ENCODE data around the gene MAP4.
"Not testable (repeated sequence)": the region's sequence is repeated elsewhere in the genome, so short reads cannot be mapped to it uniquely, and the experiment has no call there.

MAP4 gene

DNA sequence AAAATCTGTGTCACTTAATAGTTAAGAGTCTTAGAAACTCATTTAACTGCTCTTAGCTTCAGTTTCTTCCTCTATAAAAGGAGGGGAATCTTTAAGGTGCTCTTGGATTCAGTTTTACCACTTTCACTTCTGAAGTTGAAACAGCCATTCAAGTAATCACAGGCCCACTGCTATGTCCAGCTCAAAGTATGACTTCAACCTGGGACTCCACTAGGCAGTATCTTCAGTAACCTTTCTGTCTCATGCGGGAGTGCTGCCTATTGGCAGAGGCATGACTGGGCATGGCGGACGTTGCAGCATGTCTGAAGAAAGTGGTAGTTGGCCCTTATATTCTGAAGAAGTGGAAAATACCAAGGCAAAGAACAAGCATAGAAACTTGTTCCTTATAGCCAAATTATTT, 121.0 kb downstream of the MAP4 start:
- no peak for DNase-seq (ENCODE audit: low read depth)

DNA sequence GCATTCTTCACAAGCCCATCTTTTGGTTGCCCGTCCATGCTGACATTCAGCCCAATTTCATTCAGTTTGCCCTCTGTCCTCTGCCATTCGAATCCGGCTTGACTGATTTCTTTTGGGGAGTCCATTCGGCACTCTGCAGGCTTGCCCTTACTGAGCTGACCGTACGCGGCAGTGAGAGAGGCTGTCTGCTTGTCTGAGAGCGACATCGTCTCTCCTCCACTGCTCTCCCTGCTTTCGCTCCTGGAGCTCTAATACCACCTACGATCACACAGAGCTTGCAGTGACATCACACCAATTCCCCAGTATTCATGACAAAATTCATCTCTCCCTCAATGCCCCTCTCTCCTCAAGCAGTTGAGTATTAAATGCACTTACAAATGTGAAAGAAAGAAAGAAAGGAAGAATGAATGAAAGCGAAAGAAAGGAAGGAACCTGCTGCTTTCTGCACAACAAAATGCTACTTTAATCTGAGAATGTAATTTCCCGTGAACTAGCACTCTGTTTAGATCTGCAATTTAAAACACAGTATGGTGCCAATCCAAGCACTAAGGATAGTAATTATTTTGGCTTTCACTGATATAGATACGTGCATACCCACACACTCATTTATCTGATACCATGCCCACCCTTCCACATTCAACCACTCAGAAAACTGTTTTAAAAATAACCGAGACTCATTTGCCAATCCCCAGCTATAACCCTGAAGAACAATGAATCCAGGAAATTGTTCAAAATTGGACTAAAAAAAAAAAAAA, 123.8 kb downstream of the MAP4 start:
- DNase-seq (ENCODE audit: low read depth) = no peak

DNA sequence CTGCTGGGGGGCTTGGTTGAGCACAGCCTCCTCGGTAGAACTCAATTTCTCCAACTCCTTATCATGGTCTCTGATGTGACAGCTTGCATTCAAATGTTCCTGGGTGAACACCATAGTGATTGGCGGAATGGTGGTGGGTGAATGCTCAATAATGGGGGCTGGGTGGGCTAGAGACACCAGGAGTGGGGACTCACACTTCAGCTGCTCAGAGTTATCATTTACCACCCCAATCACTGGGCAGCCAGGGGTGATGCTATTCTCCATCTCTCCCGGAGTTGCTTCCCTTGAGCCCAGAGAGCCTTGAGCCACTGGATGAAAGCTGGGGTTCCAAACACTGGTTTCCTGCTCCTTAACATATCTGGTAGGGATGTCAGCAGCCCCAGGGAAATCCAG, 124.6 kb downstream of the MAP4 start:
- DNase-seq (ENCODE audit: low read depth) = no peak

GRCh38 chr3:47890828-47891612, 125.2 kb downstream of the MAP4 start:
- DNase-seq (ENCODE audit: low read depth) = no peak

- DNase-seq (ENCODE audit: low read depth) = no peak
Observed at GRCh38 chr3:47890126-47890827, 125.9 kb downstream of the MAP4 start.

DNA sequence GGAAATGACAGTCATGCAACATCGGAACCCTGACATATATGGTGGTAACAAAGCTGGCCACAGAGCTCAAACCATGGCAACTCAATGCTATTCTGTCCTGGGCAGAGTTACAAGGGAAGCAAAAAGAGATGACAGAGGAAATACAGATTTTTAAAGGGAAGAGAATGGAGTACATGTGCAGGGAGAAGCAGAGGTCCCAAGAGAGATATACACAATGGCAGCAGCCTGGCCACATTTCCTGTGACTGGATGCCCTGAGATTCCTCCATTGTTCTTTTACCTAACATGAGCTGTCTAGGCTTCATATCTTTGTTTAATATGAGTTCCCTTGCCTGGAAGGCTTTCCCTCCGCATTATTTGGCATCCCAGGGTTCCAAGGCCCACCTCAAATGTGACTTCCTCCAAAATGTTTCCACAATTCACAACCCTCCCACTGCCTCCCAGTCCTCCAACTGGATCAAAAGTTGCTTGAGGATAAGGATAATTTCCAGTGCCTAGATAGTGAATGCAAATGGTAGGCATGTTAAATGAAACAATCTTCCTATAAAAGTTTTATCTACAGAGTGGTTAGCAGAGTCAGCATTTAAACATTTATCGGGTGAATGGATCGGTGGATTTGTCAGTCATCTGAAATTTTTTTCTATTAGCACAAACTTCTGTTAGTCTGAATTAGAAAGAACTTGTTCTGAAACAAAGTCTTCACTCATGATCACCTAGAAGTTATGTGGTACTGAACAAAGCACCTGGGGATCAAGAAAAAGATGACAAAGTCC, 127.0 kb downstream of the MAP4 start:
- no peak for DNase-seq (ENCODE audit: low read depth)

- not testable (repeated sequence) for DNase-seq (ENCODE audit: low read depth)
Observed at GRCh38 chr3:47887991-47888390, 128.2 kb downstream of the MAP4 start.

- no peak for DNase-seq (ENCODE audit: low read depth)
Observed at GRCh38 chr3:47885168-47885567, 131.0 kb downstream of the MAP4 start.

DNA sequence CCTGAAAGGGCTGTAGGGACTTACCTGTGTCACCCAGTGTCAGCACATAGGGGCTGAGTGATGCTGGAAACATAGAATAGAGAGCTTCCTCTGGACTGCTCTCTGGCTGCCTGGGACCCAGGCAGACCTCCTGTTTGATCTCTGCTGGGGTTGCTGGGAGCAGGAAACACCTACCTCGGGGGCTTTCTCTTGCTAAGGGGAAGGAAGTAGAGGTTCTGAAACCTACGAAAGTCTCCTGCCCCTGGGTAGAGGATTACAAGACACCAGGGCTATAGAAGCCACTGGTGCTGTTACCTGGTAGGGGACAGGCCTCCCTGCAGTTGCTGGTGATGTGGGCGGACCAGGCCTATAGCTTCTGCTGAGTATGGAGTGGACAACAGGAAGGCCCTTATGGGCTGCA, 131.6 kb downstream of the MAP4 start:
- DNase-seq (ENCODE audit: low read depth) = no peak

GRCh38 chr3:47882338-47882737, 133.9 kb downstream of the MAP4 start:
- DNase-seq (ENCODE audit: low read depth) = no peak

DNA sequence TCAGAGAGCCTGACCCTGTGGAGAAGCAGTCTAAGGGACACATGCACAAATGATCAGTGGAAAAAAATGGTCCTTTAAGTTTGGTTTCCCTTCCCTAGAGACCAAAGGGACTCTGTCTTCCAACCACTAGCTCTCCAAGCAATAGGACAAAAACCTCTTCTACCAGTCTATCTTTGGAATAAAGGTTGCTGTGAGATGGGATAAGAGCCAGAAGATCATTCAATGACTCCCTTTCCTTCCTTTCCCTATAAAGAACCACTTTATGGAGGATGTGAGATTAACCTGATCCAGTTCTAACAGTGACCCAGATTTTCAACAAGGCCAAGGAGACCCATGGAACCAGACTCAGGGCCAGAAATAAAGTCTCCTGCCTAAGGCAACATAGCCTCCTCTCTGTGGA, 138.5 kb downstream of the MAP4 start:
- DNase-seq (ENCODE audit: low read depth) = no peak

DNA sequence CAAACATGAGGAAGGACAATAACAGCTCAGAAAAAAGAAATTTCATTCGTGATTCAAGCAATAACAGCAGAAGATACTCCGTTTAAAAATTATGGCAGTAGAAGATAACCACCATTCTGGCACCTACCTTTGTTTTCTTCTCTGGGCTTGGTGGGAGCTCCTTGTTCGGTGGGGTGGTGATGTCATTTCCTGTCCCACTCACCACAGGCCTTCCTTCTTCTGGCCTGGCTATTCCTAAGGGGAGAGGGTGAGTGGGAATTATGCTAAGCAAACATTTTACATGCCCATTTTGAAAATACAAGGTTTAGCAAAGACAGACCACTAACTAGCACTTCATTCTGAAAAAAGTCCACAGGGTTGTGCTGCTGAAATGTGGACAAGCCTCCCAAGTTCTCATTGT, 138.9 kb downstream of the MAP4 start:
- DNase-seq (ENCODE audit: low read depth) = no peak

DNA sequence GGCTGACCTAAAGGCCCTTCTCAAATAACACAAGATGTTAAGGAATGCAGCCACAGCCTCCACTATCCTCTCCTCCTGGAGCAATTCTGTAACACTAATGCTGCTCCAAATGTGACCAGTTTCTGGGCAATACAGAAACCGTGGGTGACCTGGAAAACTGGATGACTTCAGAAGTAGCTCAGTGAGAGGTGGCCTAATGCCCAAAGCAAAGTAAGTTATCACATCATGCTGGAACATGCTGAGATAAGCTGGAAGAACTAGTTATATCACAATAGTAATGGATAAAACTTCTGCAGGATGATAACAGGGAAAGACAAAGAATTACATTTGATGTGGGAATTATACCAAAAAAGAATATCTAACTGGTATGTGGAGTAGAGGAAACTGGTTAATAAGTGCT, 141.3 kb downstream of the MAP4 start:
- no peak for DNase-seq (ENCODE audit: low read depth)

- no peak for DNase-seq (ENCODE audit: low read depth)
Observed at GRCh38 chr3:47874438-47874837, 141.8 kb downstream of the MAP4 start.

GRCh38 chr3:47872916-47873315, 143.3 kb downstream of the MAP4 start:
- DNase-seq (ENCODE audit: low read depth) = no peak

DNA sequence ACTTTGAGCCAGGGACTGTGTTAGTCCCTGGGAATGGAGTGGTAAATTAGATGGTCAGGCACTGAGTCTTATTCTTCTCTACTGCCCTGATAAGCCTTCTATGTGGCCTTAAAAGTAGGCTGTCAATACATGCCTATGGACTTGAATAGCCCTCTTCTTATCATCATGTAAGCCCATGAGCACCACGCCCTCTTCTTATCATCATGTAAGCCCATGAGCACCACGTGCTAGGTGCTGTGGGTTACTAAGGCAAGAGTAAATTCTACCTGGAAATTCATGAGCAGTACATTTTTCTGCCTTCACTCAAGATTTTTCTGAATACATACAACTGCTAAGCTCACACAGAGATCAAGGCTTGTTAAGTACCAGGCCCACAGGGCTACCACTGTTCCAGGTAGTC, 144.8 kb downstream of the MAP4 start:
- DNase-seq (ENCODE audit: low read depth) = no peak

DNA sequence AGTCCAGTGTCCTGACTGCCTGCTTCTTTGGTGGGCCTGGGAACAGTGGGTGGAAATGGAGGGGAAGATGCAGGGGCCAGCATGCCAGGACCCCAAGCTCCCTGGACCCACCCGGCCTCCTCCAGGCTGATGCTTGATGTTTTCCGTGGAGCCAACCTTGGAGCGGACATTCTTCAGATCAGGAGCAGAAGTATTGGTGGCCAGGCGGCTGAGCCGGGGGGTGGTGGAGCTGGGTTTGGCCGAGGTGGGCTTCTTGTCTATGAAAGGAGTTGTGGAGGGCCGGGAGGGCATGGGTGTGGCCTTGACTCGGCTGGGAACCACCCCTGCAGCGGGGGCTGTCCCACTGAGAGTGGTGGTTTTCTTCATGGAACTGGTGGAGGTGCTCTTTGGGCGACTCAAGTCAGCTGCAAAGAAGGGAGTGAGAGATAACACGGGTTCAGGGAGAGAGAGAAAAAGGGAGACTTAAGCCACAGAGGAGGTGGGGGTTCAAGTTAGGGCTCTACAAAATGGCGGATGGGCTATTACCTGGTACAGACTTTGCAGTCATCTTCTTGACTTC, 145.4 kb downstream of the MAP4 start:
- DNase-seq (ENCODE audit: low read depth) = no peak

DNA sequence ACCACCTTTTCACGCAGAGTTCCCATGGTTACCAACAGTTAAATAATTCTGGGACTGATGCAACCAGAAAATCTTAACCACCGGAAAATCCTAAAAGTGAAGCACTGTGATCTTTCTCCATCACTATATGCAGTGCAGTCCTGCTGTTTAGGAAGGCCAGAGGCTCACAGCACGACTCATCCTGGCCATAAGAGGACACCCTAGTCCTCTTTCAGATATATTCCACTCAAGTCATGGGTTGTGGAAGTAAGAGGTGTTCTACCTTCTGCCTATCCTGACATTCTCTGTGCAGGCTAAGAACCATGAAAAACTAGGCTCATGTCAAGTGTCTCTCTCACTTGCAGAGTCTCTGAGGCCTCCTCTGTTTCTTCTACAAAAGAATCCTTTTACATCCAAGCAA, 146.1 kb downstream of the MAP4 start:
- no peak for DNase-seq (ENCODE audit: low read depth)

DNA sequence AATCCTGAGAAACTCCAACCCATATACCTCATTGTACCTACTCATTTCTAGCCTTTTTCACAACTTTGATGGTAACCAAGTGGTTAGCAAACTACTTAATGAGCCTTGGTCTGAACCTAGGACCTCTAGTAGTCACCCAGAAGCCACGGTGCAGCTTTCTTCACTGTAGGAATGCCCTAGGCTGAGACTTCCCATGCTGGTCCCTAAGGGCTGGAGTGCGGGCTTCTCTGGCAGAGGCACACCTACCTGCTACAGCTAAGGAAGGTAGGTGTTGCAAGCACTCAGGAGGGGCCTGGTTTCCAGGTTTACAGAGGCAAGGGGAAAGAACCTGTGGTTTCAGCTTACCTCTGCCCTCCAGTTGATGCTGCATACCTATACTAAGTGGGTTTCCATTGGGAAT, 147.9 kb downstream of the MAP4 start:
- DNase-seq (ENCODE audit: low read depth) = no peak

DNA sequence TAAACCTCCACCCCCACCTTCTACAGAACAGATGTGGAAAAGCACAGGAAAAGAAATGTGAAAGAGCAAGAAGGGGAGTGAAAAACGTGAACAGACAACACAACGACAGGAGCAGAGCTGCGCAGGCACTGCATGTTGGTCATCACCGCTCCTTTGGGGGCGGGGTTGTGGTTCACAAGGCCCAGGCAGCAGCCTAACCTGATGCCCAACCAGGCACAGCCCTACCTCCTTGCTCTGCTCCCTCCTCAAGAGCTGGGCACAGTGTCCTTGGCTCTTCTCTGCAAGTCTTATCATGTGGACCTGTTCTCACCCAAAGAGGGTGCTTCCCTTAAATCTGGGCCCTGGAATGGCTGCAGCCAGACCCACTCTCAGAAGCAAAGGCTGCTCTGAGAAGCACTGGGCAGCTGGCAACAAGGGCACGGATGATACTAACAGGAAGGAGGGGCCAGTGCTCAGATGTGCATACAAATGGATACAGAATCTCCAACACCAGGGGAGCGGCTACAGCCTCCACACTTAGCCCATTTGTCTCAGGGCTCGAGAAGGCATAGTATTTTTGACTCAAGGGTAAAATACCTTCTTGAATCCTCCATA, 148.7 kb downstream of the MAP4 start:
- no peak for DNase-seq (ENCODE audit: low read depth)

- no peak for DNase-seq (ENCODE audit: low read depth)
Observed at GRCh38 chr3:47865192-47865591, 151.0 kb downstream of the MAP4 start.
